Neural cell (in vitro differentiated cells): ENCODE results near the gene FAM210A. TPM values are rescaled to one million over a fixed set of nuclear protein-coding genes. Genes with fewer than 3 reads are reported as not detected.

ENCODE experiments used
- H2AFZ ChIP-seq: fragments of 200-600, 300-800 bp; sonication (generic), shearing (Covaris generic); 2 replicates; pipeline ENCODE4 v1.6.0; 2014; ENCODE audit warnings: low read depth, mild to moderate bottlenecking, antibody characterized with exemption, low read length, moderate library complexity
- H3F3A ChIP-seq: fragments of 200-600 bp; shearing (Covaris generic); 2 replicates; pipeline ENCODE4 v1.6.1; 2016; ENCODE audit warnings: mild to moderate bottlenecking, moderate library complexity, mixed read lengths, antibody characterized with exemption, low read length; ENCODE audit not compliant: insufficient read depth, poor library complexity, severe bottlenecking
- H3K27ac ChIP-seq: fragments of 200-600, 300-800 bp; sonication (generic), shearing (Covaris generic); 2 replicates; pipeline ENCODE4 v1.5.1; 2014; ENCODE audit warnings: mild to moderate bottlenecking, low read length, moderate library complexity
- H3K27me3 ChIP-seq: fragments of 300-800, 200-600 bp; sonication (generic), shearing (Covaris generic); 2 replicates; pipeline ENCODE4 v1.6.0; 2014; ENCODE audit warnings: mild to moderate bottlenecking, low read depth, low read length, moderate library complexity; ENCODE audit not compliant: insufficient read depth
- H3K36me3 ChIP-seq: fragments of 300-800, 200-600 bp; sonication (generic), shearing (Covaris generic); 2 replicates; pipeline ENCODE4 v1.5.1; 2014; ENCODE audit warnings: mild to moderate bottlenecking, antibody characterized with exemption, low read length, moderate library complexity; ENCODE audit not compliant: insufficient read depth
- H3K4me2 ChIP-seq: fragments of 300-800, 200-600 bp; sonication (generic), shearing (Covaris generic); 2 replicates; pipeline ENCODE4 v1.6.0; 2014; ENCODE audit warnings: mild to moderate bottlenecking, low read length
- H3K4me3 ChIP-seq: fragments of 300-800, 200-600 bp; sonication (generic), shearing (Covaris generic); 2 replicates; pipeline ENCODE4 v1.5.1; 2014; ENCODE audit warnings: mild to moderate bottlenecking, low read length, moderate library complexity
- H3K79me2 ChIP-seq: fragments of 200-600 bp; shearing (Covaris generic); replicated peaks from 2 replicates; pipeline ENCODE4 v1.6.0; 2014; ENCODE audit warnings: mild to moderate bottlenecking, low read length, moderate library complexity; ENCODE audit not compliant: insufficient read depth
- H3K9ac ChIP-seq: fragments of 300-800, 200-600 bp; sonication (generic), shearing (Covaris generic); 2 replicates; pipeline ENCODE4 v1.6.1; 2016; ENCODE audit warnings: mild to moderate bottlenecking, low read length, mixed read lengths
- H3K9me2 ChIP-seq: fragments of 200-600 bp; shearing (Covaris generic); 2 replicates; pipeline ENCODE4 v1.6.1; 2016; ENCODE audit warnings: mild to moderate bottlenecking, low read length, mixed read lengths; ENCODE audit not compliant: insufficient read depth
- H3K9me3 ChIP-seq: fragments of 200-600, 300-800 bp; sonication (generic), shearing (Covaris generic); 2 replicates; pipeline ENCODE4 v1.6.1; 2016; ENCODE audit warnings: mild to moderate bottlenecking, mixed run types, low read length, moderate library complexity, mixed read lengths
- H4K20me1 ChIP-seq: fragments of 200-600 bp; shearing (Covaris generic); 2 replicates; pipeline ENCODE4 v1.6.1; 2016; ENCODE audit warnings: mild to moderate bottlenecking, mixed run types; ENCODE audit not compliant: insufficient read depth
- CTCF ChIP-seq: fragments of 450-650 bp; IDR thresholded peaks from 2 replicates; pipeline ENCODE4 v1.5.1; 2014; ENCODE audit warnings: antibody characterized with exemption, mild to moderate bottlenecking, moderate library complexity; ENCODE audit not compliant: poor library complexity, severe bottlenecking
- EP300 ChIP-seq: fragments of 450-650 bp; conservative IDR thresholded peaks from 2 replicates; pipeline ENCODE4 v1.6.1; 2014; ENCODE audit warnings: antibody characterized with exemption, mild to moderate bottlenecking, moderate library complexity; ENCODE audit not compliant: poor library complexity, severe bottlenecking
- EZH2 ChIP-seq: fragments of 200-600, 300-800 bp; shearing (Covaris generic), sonication (generic); IDR thresholded peaks from 2 replicates; pipeline ENCODE4 v1.6.1; 2014; ENCODE audit warnings: antibody characterized with exemption, low read length, borderline replicate concordance, mild to moderate bottlenecking; ENCODE audit not compliant: insufficient read depth, poor library complexity, severe bottlenecking
- MXI1 ChIP-seq: fragments of 450-650 bp; conservative IDR thresholded peaks from 2 replicates; pipeline ENCODE4 v1.6.1; 2014; ENCODE audit warnings: antibody characterized with exemption, mild to moderate bottlenecking; ENCODE audit not compliant: poor library complexity, severe bottlenecking
- POLR2AphosphoS5 ChIP-seq: IDR thresholded peaks from 2 replicates; pipeline ENCODE4 v1.6.1; 2012
- RAD21 ChIP-seq: fragments of 450-650 bp; conservative IDR thresholded peaks from 2 replicates; pipeline ENCODE4 v1.6.1; 2014; ENCODE audit warnings: antibody characterized with exemption, mild to moderate bottlenecking, moderate library complexity
- REST ChIP-seq: IDR thresholded peaks from 2 replicates; pipeline ENCODE4 v1.6.1; 2012; ENCODE audit warnings: borderline replicate concordance
- SMC3 ChIP-seq: fragments of 450-650 bp; conservative IDR thresholded peaks from 2 replicates; pipeline ENCODE4 v1.6.1; 2014; ENCODE audit warnings: antibody characterized with exemption, mild to moderate bottlenecking, moderate library complexity; ENCODE audit not compliant: poor library complexity
- TAF1 ChIP-seq: IDR thresholded peaks from 2 replicates; pipeline ENCODE4 v1.6.1; 2012; ENCODE audit warnings: low read depth
- polyA plus RNA-seq: library from polyadenylated mRNA; depleted of rRNA; stranded (reverse); fragments of >200 nt; gene quantifications from 2 replicates; pipeline ENCODE4 v1.2.3, GENCODE V29; 2014

Gene FAM210A
- polyA plus RNA-seq, 1 donor from 2014 or later: 11.5 TPM

GRCh38 chr18:13614641-13615288 is 111.6 kb downstream of the FAM210A start:
- Histone ChIP-seq H3K4me3 (no peak overlapping the region), H3K27me3 (peaks cover 6% of the 10 kb centered on the region), H3K9ac (no peak overlapping the region), H3F3A (no peaks in the 10 kb centered on the region), H4K20me1 (no peaks in the 10 kb centered on the region), H3K9me3 (no peaks in the 10 kb centered on the region), H3K79me2 (no peaks in the 10 kb centered on the region), H3K9me2 (no peaks in the 10 kb centered on the region), H3K27ac (no peak overlapping the region), H3K36me3 (no peaks in the 10 kb centered on the region), H2AFZ (no peak overlapping the region), H3K4me2 (no peak overlapping the region)
- TF ChIP-seq TAF1: no peak
- no peak for TF ChIP-seq POLR2AphosphoS5
- no peak for TF ChIP-seq SMC3
- no peak for TF ChIP-seq EP300
- no peak for TF ChIP-seq RAD21
- TF ChIP-seq CTCF: no peak
- no peak for TF ChIP-seq REST

GRCh38 chr18:13613591-13614501 is 112.5 kb downstream of the FAM210A start:
- Histone ChIP-seq H3K36me3 (no peaks in the 10 kb centered on the region), H3K4me3 (no peak overlapping the region), H3K9me2 (no peaks in the 10 kb centered on the region), H3K27ac (no peak overlapping the region), H3K27me3 (peaks cover 6% of the 10 kb centered on the region), H3K9me3 (no peaks in the 10 kb centered on the region), H3F3A (no peaks in the 10 kb centered on the region), H4K20me1 (no peaks in the 10 kb centered on the region), H3K9ac (no peak overlapping the region), H3K79me2 (no peaks in the 10 kb centered on the region), H2AFZ (no peak overlapping the region), H3K4me2 (no peak overlapping the region)
- no peak for TF ChIP-seq POLR2AphosphoS5
- no peak for TF ChIP-seq EZH2
- TF ChIP-seq REST: no peak
- no peak for TF ChIP-seq RAD21
- TF ChIP-seq CTCF: no peak
- TF ChIP-seq TAF1: no peak
- no peak for TF ChIP-seq MXI1
- no peak for TF ChIP-seq EP300
- no peak for TF ChIP-seq SMC3
